GM12874 (cell line): Measurements from ENCODE around the gene SLC39A11.

Experiments used
- CTCF ChIP-seq: IDR thresholded peaks from 2 replicates; pipeline ENCODE4 v1.5.1; 2011; ENCODE audit warnings: low read depth, mild to moderate bottlenecking, control low read depth, low read length, moderate library complexity; ENCODE audit not compliant: insufficient read depth

The SLC39A11 gene

DNA sequence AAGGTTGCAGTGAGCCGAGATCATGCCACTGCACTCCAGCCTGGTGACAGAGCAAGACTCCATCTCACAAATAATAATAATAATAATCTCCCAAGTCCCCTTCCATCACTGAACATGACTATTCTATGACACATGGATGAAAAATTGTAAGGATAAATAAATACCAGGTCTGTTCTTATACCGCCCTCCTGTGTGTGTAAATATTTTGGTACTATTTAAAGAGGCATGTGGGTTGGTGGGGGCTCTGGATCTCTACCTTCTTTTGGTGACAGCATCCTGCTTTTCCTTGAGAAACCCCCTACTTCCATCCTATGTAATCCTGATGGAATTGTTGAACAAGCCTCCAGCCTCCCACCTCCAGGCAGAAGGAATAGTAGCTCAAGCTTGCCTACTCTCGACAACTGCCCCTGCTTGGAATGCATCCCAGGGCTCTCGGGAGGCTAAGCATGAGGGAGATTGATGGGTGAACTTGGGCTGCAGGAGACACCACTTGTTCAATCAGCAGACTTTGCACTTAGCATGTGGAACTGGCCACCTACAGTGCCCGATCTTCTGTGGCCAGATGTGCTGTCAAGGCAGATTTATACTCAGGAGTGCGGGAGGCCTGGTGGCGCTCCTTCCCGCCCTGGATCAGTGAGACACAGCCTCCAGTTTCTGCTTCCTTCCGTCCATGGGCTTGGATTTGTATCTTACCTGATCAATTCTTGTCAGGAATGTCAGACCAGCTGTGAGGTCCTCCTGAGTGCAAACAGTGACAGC is 287.4 kb downstream of the SLC39A11 start:
- TF ChIP-seq CTCF, result no peak

DNA sequence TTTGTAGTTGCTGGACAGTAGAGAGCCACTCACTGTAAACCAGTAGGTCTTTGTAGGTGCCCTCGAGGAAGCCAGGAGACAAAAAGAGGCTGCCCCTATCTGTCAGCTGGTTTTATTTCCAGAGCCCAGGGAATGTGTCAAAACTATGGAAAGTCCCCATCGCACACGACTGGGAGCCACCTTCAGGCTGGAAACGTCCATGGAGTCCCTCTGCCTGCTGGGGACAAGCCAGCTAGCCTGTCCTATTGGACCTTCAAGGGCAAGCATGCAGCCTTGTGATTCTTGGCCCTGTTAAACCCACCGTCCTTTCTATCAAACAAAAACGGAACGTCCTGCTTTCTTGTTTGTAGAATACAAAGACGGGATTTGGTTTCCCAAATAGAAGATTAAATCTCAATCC is 289.8 kb downstream of the SLC39A11 start:
- TF ChIP-seq CTCF, result no peak

DNA sequence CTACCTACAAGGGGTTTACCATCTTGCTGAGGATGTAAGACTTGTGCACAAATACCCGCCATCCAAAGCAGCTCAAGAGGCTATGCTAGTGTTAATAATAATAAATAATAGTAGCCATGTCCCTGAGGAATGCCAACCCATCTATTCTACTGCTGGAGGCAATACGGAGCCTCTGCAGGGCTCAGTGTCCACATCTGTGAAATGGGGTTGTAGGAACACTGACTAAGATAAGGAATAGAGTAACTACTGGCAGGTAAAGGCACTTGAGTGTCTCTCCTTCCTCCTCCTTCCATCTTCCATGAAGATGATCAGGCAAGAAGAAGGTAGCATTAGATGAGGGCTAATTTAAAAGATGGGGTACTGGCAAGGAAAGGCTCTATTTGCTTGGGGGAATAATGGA is 295.3 kb downstream of the SLC39A11 start:
- no peak for TF ChIP-seq CTCF

DNA sequence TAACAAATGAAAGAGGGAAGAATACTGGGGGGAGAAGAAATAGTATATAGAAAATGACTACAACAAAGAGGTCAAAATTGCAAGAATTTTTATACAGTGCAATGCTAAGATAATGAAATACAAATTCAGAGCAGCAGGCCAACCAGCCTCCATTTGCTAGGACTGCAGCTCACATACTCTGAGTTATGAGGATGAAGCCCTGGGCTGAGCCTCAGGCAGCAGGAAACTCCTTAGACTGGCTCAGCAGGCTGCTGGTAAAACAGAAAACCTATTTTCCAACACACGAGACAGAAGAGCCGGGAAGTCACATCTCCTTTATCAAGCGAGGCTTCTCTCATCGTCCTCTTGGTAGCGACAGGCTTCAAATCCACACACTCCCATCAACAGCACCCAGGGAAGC is 296.5 kb downstream of the SLC39A11 start:
- TF ChIP-seq CTCF, result no peak

DNA sequence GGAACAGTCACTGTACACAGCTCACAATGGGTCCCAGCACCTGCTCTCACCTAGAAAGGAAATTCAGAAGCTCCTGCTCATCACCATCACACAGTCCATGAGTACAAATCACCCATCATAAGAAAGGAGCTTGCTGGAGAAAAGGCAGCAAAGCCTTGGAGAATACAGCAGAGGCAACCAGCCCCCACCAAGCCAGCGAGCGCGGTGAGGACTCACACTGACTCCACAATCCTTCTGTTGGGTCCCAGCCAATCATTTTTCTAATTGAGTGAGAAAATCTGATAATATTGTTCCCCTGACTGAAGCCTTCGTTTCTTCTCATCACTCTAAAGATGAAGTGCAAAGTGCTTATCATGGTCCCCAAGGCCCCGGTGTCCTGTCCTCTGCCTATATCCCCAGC is 298.3 kb downstream of the SLC39A11 start:
- TF ChIP-seq CTCF, result no peak

GRCh38 chr17:72792771-72793170 is 299.7 kb downstream of the SLC39A11 start:
- no peak for TF ChIP-seq CTCF

DNA sequence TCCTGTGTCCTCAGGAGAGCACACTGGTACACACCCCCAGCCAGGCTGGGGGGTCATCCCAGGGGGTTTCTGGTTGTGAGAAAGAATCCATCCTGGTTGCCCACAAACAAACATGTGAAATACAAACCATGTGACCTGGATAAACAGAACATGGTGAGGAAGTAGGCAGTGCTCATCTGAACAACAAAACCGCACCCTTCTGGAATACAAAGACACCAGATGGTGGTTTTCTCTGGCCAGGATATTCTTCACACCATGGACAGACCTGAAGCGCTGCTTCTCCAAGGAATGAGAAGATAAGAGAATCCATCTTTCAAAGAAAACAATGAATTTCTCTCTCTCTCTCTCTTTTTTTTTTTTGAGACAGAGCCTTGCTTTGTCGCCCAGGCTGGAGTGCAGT is 302.3 kb downstream of the SLC39A11 start:
- no peak for TF ChIP-seq CTCF
